Femur (tissue), 1 donor: ENCODE data around the gene MAP4K3.

ENCODE experiments used
- DNase-seq: peaks from one replicate; pipeline ENCODE4 v3.0.0-alpha.2; 2017

The MAP4K3 gene

GRCh38 chr2:39436592-39437521, at the start of gene MAP4K3:
Gene MAP4K3, minus strand, starts transcription at chr2:39437285. Its CDS starts 298 bp downstream, at chr2:39436987.
- peak; percentile 97 for DNase-seq

- DNase-seq: no peak
These were observed 49.0 kb upstream of the MAP4K3 start for GRCh38 chr2:39486071-39486470.

GRCh38 chr2:39484620-39485495, 47.8 kb upstream of the MAP4K3 start:
- DNase-seq: no peak

- no peak for DNase-seq
These were observed 47.1 kb upstream of the MAP4K3 start for GRCh38 chr2:39484206-39484605.

- DNase-seq: no peak
These were observed 46.4 kb upstream of the MAP4K3 start for GRCh38 chr2:39483534-39483933.

- DNase-seq: no peak
These were observed 44.5 kb upstream of the MAP4K3 start for GRCh38 chr2:39481611-39482010.

- no peak for DNase-seq
These were observed 42.6 kb upstream of the MAP4K3 start for GRCh38 chr2:39479696-39480095.

- no peak for DNase-seq
These were observed 42.1 kb upstream of the MAP4K3 start for GRCh38 chr2:39479053-39479670.

GRCh38 chr2:39476524-39476923, 39.4 kb upstream of the MAP4K3 start:
- no peak for DNase-seq

- DNase-seq: no peak
These were observed 37.9 kb upstream of the MAP4K3 start for GRCh38 chr2:39475006-39475405.

GRCh38 chr2:39470580-39470979, 33.5 kb upstream of the MAP4K3 start:
- DNase-seq: no peak

GRCh38 chr2:39469807-39470206, 32.7 kb upstream of the MAP4K3 start:
- DNase-seq: peak; percentile 50

GRCh38 chr2:39468579-39469451, 31.7 kb upstream of the MAP4K3 start:
- peak; percentile 37 for DNase-seq

- DNase-seq: no peak
These were observed 29.2 kb upstream of the MAP4K3 start for GRCh38 chr2:39466311-39466710.

- DNase-seq: no peak
These were observed 27.8 kb upstream of the MAP4K3 start for GRCh38 chr2:39464864-39465263.

GRCh38 chr2:39455826-39456225, 18.7 kb upstream of the MAP4K3 start:
- no peak for DNase-seq

GRCh38 chr2:39452396-39452795, 15.3 kb upstream of the MAP4K3 start:
- DNase-seq: no peak

GRCh38 chr2:39451954-39452353, 14.9 kb upstream of the MAP4K3 start:
- DNase-seq: no peak

- DNase-seq: no peak
These were observed 11.1 kb upstream of the MAP4K3 start for GRCh38 chr2:39448169-39448502.

- DNase-seq: no peak
These were observed 10.4 kb upstream of the MAP4K3 start for GRCh38 chr2:39447266-39448168.

GRCh38 chr2:39445934-39446333, 8.8 kb upstream of the MAP4K3 start:
- DNase-seq: no peak
